A673 (cell line): ENCODE results near the gene PIK3R1.

Experiments used
- EZH2 ChIP-seq: fragments of 200-600 bp; sonication (generic); IDR thresholded peaks from 2 replicates; pipeline ENCODE4 v1.6.1; 2017; ENCODE audit warnings: borderline replicate concordance, low read depth, mild to moderate bottlenecking, mixed read lengths, antibody characterized with exemption, low read length; ENCODE audit not compliant: poor library complexity, severe bottlenecking
- TF ChIP-seq, protein P1 (sequence below): fragments of 300-800, 200-600 bp; sonication (generic); conservative IDR thresholded peaks from 2 replicates; pipeline ENCODE4 v1.5.1; 2017; ENCODE audit warnings: low read depth, mild to moderate bottlenecking, antibody characterized with exemption, low read length, moderate library complexity, mixed read lengths

DNA sequence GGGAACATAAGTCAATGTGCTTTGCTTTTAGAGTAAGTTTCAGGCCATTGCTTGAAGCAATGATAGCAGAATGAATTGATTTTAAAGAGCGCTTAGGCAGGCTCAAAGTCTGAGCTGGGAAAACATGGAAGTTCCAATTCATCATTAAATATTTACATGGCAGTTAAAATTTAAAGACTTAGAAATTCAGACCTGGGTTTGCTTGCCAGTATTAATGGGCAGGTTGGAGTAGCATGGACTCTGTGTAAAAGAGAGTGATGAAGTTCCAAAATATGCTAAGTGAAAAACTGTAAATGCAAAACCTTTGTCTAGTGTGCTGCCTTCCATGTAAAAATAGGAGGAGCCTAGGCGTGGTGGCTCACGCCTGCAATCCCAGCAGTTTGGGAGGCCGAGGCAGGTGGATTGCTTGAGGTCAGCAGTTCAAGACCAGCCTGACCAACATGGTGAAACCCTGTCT lies 48.3 kb upstream of the PIK3R1 start:
- TF ChIP-seq, protein P1, sequence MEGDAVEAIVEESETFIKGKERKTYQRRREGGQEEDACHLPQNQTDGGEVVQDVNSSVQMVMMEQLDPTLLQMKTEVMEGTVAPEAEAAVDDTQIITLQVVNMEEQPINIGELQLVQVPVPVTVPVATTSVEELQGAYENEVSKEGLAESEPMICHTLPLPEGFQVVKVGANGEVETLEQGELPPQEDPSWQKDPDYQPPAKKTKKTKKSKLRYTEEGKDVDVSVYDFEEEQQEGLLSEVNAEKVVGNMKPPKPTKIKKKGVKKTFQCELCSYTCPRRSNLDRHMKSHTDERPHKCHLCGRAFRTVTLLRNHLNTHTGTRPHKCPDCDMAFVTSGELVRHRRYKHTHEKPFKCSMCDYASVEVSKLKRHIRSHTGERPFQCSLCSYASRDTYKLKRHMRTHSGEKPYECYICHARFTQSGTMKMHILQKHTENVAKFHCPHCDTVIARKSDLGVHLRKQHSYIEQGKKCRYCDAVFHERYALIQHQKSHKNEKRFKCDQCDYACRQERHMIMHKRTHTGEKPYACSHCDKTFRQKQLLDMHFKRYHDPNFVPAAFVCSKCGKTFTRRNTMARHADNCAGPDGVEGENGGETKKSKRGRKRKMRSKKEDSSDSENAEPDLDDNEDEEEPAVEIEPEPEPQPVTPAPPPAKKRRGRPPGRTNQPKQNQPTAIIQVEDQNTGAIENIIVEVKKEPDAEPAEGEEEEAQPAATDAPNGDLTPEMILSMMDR, result no peak
- TF ChIP-seq EZH2, result no peak
